CD4-positive, alpha-beta T cell treated with Interleukin-17A for 1 hour (primary cell): ENCODE results near the gene GAS2L2.

Experiments
- DNase-seq: peaks from one replicate; pipeline ENCODE4 v3.0.0-alpha.2; 2020

Gene GAS2L2

GRCh38 chr17:35752945-35753764, at the start of gene GAS2L2:
GAS2L2 (minus strand) TSS chr17:35753239; CDS start chr17:35752850, 389 bp downstream.
- no peak for DNase-seq

- DNase-seq = no peak
Observed at GRCh38 chr17:35801583-35802224, 48.7 kb upstream of the GAS2L2 start.

- DNase-seq = no peak
Observed at GRCh38 chr17:35799942-35800341, 46.9 kb upstream of the GAS2L2 start.

GRCh38 chr17:35797918-35798317, 44.9 kb upstream of the GAS2L2 start:
- no peak for DNase-seq

- DNase-seq = no peak
Observed at GRCh38 chr17:35797370-35797769, 44.3 kb upstream of the GAS2L2 start.

- no peak for DNase-seq
Observed at GRCh38 chr17:35796942-35797341, 43.9 kb upstream of the GAS2L2 start.

- DNase-seq = no peak
Observed at GRCh38 chr17:35795871-35796265, 42.8 kb upstream of the GAS2L2 start.

GRCh38 chr17:35795007-35795870, 42.2 kb upstream of the GAS2L2 start, which contains the start of gene MMP28:
MMP28 (minus strand) TSS chr17:35795641; CDS start chr17:35795377, 264 bp downstream.
- peak; percentile 24 for DNase-seq

GRCh38 chr17:35793257-35793656, 40.2 kb upstream of the GAS2L2 start:
- no peak for DNase-seq

GRCh38 chr17:35791681-35792350, 38.8 kb upstream of the GAS2L2 start:
- DNase-seq = no peak

GRCh38 chr17:35790841-35791240, 37.8 kb upstream of the GAS2L2 start:
- no peak for DNase-seq

- no peak for DNase-seq
Observed at GRCh38 chr17:35788477-35789368, 35.7 kb upstream of the GAS2L2 start.

GRCh38 chr17:35786941-35787432, 33.9 kb upstream of the GAS2L2 start:
- DNase-seq = no peak

GRCh38 chr17:35784895-35785294, 31.9 kb upstream of the GAS2L2 start:
- no peak for DNase-seq

- DNase-seq = no peak
Observed at GRCh38 chr17:35780950-35781349, 27.9 kb upstream of the GAS2L2 start.

GRCh38 chr17:35778641-35779196, 25.7 kb upstream of the GAS2L2 start:
- no peak for DNase-seq

- DNase-seq = no peak
Observed at GRCh38 chr17:35775583-35775982, 22.5 kb upstream of the GAS2L2 start.

- DNase-seq = no peak
Observed at GRCh38 chr17:35775039-35775438, 22.0 kb upstream of the GAS2L2 start.

GRCh38 chr17:35774499-35774898, 21.5 kb upstream of the GAS2L2 start:
- DNase-seq = no peak

- DNase-seq = no peak
Observed at GRCh38 chr17:35773679-35774425, 20.8 kb upstream of the GAS2L2 start.
